Measurements from ENCODE around the gene EPB41L5. TPM values are rescaled to one million over a fixed set of nuclear protein-coding genes. Genes with fewer than 3 reads are reported as not detected.

EPB41L5 gene
- total and polyA plus RNA-seq, 9 of the 15 experiments (the other 6 are each of a cell fraction or from before 2014, with no cell fraction given) = 2.3 to 14.1 (median 8.2) TPM

- TF ChIP-seq, protein P1, sequence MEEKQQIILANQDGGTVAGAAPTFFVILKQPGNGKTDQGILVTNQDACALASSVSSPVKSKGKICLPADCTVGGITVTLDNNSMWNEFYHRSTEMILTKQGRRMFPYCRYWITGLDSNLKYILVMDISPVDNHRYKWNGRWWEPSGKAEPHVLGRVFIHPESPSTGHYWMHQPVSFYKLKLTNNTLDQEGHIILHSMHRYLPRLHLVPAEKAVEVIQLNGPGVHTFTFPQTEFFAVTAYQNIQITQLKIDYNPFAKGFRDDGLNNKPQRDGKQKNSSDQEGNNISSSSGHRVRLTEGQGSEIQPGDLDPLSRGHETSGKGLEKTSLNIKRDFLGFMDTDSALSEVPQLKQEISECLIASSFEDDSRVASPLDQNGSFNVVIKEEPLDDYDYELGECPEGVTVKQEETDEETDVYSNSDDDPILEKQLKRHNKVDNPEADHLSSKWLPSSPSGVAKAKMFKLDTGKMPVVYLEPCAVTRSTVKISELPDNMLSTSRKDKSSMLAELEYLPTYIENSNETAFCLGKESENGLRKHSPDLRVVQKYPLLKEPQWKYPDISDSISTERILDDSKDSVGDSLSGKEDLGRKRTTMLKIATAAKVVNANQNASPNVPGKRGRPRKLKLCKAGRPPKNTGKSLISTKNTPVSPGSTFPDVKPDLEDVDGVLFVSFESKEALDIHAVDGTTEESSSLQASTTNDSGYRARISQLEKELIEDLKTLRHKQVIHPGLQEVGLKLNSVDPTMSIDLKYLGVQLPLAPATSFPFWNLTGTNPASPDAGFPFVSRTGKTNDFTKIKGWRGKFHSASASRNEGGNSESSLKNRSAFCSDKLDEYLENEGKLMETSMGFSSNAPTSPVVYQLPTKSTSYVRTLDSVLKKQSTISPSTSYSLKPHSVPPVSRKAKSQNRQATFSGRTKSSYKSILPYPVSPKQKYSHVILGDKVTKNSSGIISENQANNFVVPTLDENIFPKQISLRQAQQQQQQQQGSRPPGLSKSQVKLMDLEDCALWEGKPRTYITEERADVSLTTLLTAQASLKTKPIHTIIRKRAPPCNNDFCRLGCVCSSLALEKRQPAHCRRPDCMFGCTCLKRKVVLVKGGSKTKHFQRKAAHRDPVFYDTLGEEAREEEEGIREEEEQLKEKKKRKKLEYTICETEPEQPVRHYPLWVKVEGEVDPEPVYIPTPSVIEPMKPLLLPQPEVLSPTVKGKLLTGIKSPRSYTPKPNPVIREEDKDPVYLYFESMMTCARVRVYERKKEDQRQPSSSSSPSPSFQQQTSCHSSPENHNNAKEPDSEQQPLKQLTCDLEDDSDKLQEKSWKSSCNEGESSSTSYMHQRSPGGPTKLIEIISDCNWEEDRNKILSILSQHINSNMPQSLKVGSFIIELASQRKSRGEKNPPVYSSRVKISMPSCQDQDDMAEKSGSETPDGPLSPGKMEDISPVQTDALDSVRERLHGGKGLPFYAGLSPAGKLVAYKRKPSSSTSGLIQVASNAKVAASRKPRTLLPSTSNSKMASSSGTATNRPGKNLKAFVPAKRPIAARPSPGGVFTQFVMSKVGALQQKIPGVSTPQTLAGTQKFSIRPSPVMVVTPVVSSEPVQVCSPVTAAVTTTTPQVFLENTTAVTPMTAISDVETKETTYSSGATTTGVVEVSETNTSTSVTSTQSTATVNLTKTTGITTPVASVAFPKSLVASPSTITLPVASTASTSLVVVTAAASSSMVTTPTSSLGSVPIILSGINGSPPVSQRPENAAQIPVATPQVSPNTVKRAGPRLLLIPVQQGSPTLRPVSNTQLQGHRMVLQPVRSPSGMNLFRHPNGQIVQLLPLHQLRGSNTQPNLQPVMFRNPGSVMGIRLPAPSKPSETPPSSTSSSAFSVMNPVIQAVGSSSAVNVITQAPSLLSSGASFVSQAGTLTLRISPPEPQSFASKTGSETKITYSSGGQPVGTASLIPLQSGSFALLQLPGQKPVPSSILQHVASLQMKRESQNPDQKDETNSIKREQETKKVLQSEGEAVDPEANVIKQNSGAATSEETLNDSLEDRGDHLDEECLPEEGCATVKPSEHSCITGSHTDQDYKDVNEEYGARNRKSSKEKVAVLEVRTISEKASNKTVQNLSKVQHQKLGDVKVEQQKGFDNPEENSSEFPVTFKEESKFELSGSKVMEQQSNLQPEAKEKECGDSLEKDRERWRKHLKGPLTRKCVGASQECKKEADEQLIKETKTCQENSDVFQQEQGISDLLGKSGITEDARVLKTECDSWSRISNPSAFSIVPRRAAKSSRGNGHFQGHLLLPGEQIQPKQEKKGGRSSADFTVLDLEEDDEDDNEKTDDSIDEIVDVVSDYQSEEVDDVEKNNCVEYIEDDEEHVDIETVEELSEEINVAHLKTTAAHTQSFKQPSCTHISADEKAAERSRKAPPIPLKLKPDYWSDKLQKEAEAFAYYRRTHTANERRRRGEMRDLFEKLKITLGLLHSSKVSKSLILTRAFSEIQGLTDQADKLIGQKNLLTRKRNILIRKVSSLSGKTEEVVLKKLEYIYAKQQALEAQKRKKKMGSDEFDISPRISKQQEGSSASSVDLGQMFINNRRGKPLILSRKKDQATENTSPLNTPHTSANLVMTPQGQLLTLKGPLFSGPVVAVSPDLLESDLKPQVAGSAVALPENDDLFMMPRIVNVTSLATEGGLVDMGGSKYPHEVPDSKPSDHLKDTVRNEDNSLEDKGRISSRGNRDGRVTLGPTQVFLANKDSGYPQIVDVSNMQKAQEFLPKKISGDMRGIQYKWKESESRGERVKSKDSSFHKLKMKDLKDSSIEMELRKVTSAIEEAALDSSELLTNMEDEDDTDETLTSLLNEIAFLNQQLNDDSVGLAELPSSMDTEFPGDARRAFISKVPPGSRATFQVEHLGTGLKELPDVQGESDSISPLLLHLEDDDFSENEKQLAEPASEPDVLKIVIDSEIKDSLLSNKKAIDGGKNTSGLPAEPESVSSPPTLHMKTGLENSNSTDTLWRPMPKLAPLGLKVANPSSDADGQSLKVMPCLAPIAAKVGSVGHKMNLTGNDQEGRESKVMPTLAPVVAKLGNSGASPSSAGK (IDR thresholded peaks at IDR 0.05) = peak; percentile 99
- TF ChIP-seq ZBTB11 (CRISPR knock-in tag; IDR thresholded peaks at IDR 0.05) = no peak
- peak; percentile 97 for TF ChIP-seq MAX (CRISPR knock-in tag; IDR thresholded peaks at IDR 0.05)
- TF ChIP-seq BCLAF1 (IDR thresholded peaks at IDR 0.05; ENCODE audit: borderline replicate concordance in 1 of 2, control insufficient read depth in 1 of 2, low read depth in 2 of 2, low read length in 1 of 2) = peak in 1 of 2 experiments; percentile 70; a peak in 1 of 4 replicates
- TF ChIP-seq DPF2 (IDR thresholded peaks at IDR 0.05) = no peak
These were observed at the start of gene EPB41L5 (continued) for GRCh38 chr2:120012771-120013596.
